GM21515 (cell line): ENCODE measurements around the gene PRDM16.
"Not testable (repeated sequence)": the region's sequence is repeated elsewhere in the genome, so short reads cannot be mapped to it uniquely, and the experiment has no call there.

Experiments
- ATAC-seq: cut with Tn5 transposase; IDR thresholded peaks from one replicate; pipeline ENCODE4 v1.9.1; 2021; ENCODE audit not compliant: unreplicated experiment

Gene PRDM16

GRCh38 chr1:3238703-3239278 is 169.8 kb downstream of the PRDM16 start:
- ATAC-seq = no peak

GRCh38 chr1:3239991-3240390 is 171.0 kb downstream of the PRDM16 start:
- ATAC-seq = not testable (repeated sequence)

- no peak for ATAC-seq
These were observed 171.7 kb downstream of the PRDM16 start for GRCh38 chr1:3240524-3241235.

GRCh38 chr1:3241236-3241550 is 172.2 kb downstream of the PRDM16 start:
- no peak for ATAC-seq

- ATAC-seq = no peak
These were observed 172.8 kb downstream of the PRDM16 start for GRCh38 chr1:3241673-3242407.

- ATAC-seq = no peak
These were observed 173.6 kb downstream of the PRDM16 start for GRCh38 chr1:3242408-3243260.

- no peak for ATAC-seq
These were observed 174.3 kb downstream of the PRDM16 start for GRCh38 chr1:3243304-3243703.

- no peak for ATAC-seq
These were observed 175.3 kb downstream of the PRDM16 start for GRCh38 chr1:3244025-3244926.

GRCh38 chr1:3244927-3245315 is 175.9 kb downstream of the PRDM16 start:
- no peak for ATAC-seq

- no peak for ATAC-seq
These were observed 176.3 kb downstream of the PRDM16 start for GRCh38 chr1:3245344-3245743.

- no peak for ATAC-seq
These were observed 176.8 kb downstream of the PRDM16 start for GRCh38 chr1:3245768-3246167.

- ATAC-seq = no peak
These were observed 177.2 kb downstream of the PRDM16 start for GRCh38 chr1:3246251-3246650.

- ATAC-seq = no peak
These were observed 178.6 kb downstream of the PRDM16 start for GRCh38 chr1:3247521-3248121.

- ATAC-seq = no peak
These were observed 179.4 kb downstream of the PRDM16 start for GRCh38 chr1:3248155-3249141.

- no peak for ATAC-seq
These were observed 180.2 kb downstream of the PRDM16 start for GRCh38 chr1:3249231-3249630.

GRCh38 chr1:3249631-3250501 is 180.9 kb downstream of the PRDM16 start:
- no peak for ATAC-seq

GRCh38 chr1:3250624-3251023 is 181.6 kb downstream of the PRDM16 start:
- no peak for ATAC-seq
